OCI-LY1 (cell line): ENCODE data around the gene OPRD1.

ENCODE experiments used
- CTCF ChIP-seq: fragments of 200-600 bp; sonication (generic), shearing (Covaris generic); IDR thresholded peaks from 2 replicates; pipeline ENCODE4 v1.5.1; 2017; ENCODE audit warnings: mild to moderate bottlenecking, antibody characterized with exemption, low read length, moderate library complexity, mixed read lengths
- EZH2 ChIP-seq: fragments of 200-600 bp; sonication (generic), shearing (Covaris generic); IDR thresholded peaks from 2 replicates; pipeline ENCODE4 v1.8.0; 2017; ENCODE audit warnings: borderline replicate concordance, mixed run types, mild to moderate bottlenecking, antibody characterized with exemption, low read length, moderate library complexity, mixed read lengths

- no peak for TF ChIP-seq CTCF
- TF ChIP-seq EZH2, result no peak
Measured at GRCh38 chr1:28887835-28888682, 76.1 kb downstream of the OPRD1 start.
